ENCODE data around the gene SASH1. TPM values are rescaled to one million over a fixed set of nuclear protein-coding genes. Genes with fewer than 3 reads are reported as not detected.
"Not testable (repeated sequence)": the region's sequence is repeated elsewhere in the genome, so short reads cannot be mapped to it uniquely, and the experiment has no call there.

The SASH1 gene
- total RNA-seq, 1 donor from 2014 or later, result 61.3 TPM

- TF ChIP-seq, protein P1, sequence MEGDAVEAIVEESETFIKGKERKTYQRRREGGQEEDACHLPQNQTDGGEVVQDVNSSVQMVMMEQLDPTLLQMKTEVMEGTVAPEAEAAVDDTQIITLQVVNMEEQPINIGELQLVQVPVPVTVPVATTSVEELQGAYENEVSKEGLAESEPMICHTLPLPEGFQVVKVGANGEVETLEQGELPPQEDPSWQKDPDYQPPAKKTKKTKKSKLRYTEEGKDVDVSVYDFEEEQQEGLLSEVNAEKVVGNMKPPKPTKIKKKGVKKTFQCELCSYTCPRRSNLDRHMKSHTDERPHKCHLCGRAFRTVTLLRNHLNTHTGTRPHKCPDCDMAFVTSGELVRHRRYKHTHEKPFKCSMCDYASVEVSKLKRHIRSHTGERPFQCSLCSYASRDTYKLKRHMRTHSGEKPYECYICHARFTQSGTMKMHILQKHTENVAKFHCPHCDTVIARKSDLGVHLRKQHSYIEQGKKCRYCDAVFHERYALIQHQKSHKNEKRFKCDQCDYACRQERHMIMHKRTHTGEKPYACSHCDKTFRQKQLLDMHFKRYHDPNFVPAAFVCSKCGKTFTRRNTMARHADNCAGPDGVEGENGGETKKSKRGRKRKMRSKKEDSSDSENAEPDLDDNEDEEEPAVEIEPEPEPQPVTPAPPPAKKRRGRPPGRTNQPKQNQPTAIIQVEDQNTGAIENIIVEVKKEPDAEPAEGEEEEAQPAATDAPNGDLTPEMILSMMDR (conservative IDR thresholded peaks at IDR 0.05), result no peak
- Mint-ChIP-seq H3K4me3 (peak overlapping the region; percentile 48), H3K4me1 (ENCODE audit: unreplicated experiment) (peaks cover 50% of the 10 kb centered on the region), H3K36me3 (peaks cover 9% of the 10 kb centered on the region), H3K9me3 (no peaks in the 10 kb centered on the region), H3K27ac (no peak overlapping the region), H3K27me3 (no peaks in the 10 kb centered on the region)
- no peak for DNase-seq (ENCODE audit: extremely low spot score, unreplicated experiment)
These were observed 4.9 kb downstream of the SASH1 start for GRCh38 chr6:148347441-148348054.

- no peak for DNase-seq (ENCODE audit: extremely low spot score, unreplicated experiment)
- Mint-ChIP-seq H3K4me1 (ENCODE audit: unreplicated experiment) (peaks cover 50% of the 10 kb centered on the region), H3K27ac (no peak overlapping the region), H3K4me3 (peak overlapping the region; percentile 25), H3K27me3 (no peaks in the 10 kb centered on the region), H3K36me3 (peaks cover 9% of the 10 kb centered on the region), H3K9me3 (no peaks in the 10 kb centered on the region)
- TF ChIP-seq, protein P1 (conservative IDR thresholded peaks at IDR 0.05), result no peak
These were observed 5.7 kb downstream of the SASH1 start for GRCh38 chr6:148348335-148348734.

GRCh38 chr6:148348778-148349177 is 6.1 kb downstream of the SASH1 start:
- Mint-ChIP-seq H3K36me3 (peaks cover 9% of the 10 kb centered on the region), H3K9me3 (no peaks in the 10 kb centered on the region), H3K4me3 (peak overlapping the region; percentile 32), H3K4me1 (ENCODE audit: unreplicated experiment) (peaks cover 47% of the 10 kb centered on the region), H3K27ac (no peak overlapping the region), H3K27me3 (no peaks in the 10 kb centered on the region)
- TF ChIP-seq, protein P1 (conservative IDR thresholded peaks at IDR 0.05), result no peak
- DNase-seq (ENCODE audit: extremely low spot score, unreplicated experiment), result no peak

- TF ChIP-seq, protein P1 (conservative IDR thresholded peaks at IDR 0.05), result no peak
- Mint-ChIP-seq H3K27me3 (no peaks in the 10 kb centered on the region), H3K9me3 (no peaks in the 10 kb centered on the region), H3K4me1 (ENCODE audit: unreplicated experiment) (peaks cover 42% of the 10 kb centered on the region), H3K27ac (no peak overlapping the region), H3K4me3 (no peak overlapping the region), H3K36me3 (peaks cover 9% of the 10 kb centered on the region)
- DNase-seq (ENCODE audit: extremely low spot score, unreplicated experiment), result no peak
These were observed 6.8 kb downstream of the SASH1 start for GRCh38 chr6:148349466-148349865.

DNA sequence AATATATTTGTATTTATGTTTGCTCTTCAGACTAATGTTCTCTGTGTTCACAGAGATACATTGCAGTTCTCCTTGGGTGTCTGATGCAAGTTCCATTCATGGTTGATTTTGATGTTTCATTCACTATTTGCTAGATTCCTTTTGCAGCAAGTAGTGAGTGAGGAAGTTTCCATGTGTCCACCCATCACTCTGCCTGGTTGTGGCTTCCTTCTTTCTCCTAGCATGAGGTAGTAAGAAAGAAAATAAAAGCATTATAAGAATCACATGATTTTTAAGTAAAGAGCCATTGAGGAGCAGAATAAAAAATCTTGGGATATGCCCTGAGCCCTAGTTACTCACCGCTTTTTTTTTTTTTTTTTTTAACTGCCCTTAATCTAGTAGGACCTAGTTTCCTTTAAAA is 8.7 kb downstream of the SASH1 start:
- H3K27me3 Mint-ChIP-seq, result no peaks in the 10 kb centered on the region
- H3K9me3 Mint-ChIP-seq, result no peaks in the 10 kb centered on the region
- TF ChIP-seq, protein P1 (conservative IDR thresholded peaks at IDR 0.05), result no peak
- peaks cover 37% of the 10 kb centered on the region for H3K4me1 Mint-ChIP-seq (ENCODE audit: unreplicated experiment)
- DNase-seq (ENCODE audit: extremely low spot score, unreplicated experiment), result no peak
- peaks cover 16% of the 10 kb centered on the region for H3K36me3 Mint-ChIP-seq
- H3K4me3 Mint-ChIP-seq, result no peak overlapping the region
- no peak overlapping the region for H3K27ac Mint-ChIP-seq

- H3K4me1 Mint-ChIP-seq (ENCODE audit: unreplicated experiment), result peaks cover 26% of the 10 kb centered on the region
These were observed 9.8 kb downstream of the SASH1 start for GRCh38 chr6:148352421-148352820.

More at GRCh38 chr6:148352421-148352820, 9.8 kb downstream of the SASH1 start:
- H3K36me3 Mint-ChIP-seq, result peaks cover 21% of the 10 kb centered on the region
- DNase-seq (ENCODE audit: extremely low spot score, unreplicated experiment); H3K27me3 Mint-ChIP-seq; H3K27ac Mint-ChIP-seq; H3K9me3 Mint-ChIP-seq; H3K4me3 Mint-ChIP-seq: not testable (repeated sequence)

All from type B pancreatic cell (in vitro differentiated cells).